Endothelial cell of umbilical vein (primary cell): ENCODE measurements around the gene RHOBTB1. TPM values are rescaled to one million over a fixed set of nuclear protein-coding genes. Genes with fewer than 3 reads are reported as not detected.

Experiments used
- BruUV-seq: library from RNA; stranded (reverse); fragments of 400-500 nt; replicated peaks from 2 replicates; lab custom pipeline; 2021; lab: Mats Ljungman, UMichigan
- CTCF ChIA-PET: fragments of 300-600, 350-600 bp; sonication (Branson Sonifier 250); formaldehyde crosslinking; loops from one replicate; lab custom pipeline; 2021; ENCODE audit warnings: antibody characterized with exemption, inconsistent platforms; lab: Charles Lee
- POLR2A ChIA-PET: fragments of 300-600, 350-600 bp; sonication (Branson Sonifier 250); formaldehyde crosslinking; loops from one replicate; lab custom pipeline; 2021; ENCODE audit warnings: antibody characterized with exemption, inconsistent platforms; lab: Charles Lee
- DNase-seq: peaks from one replicate; pipeline ENCODE4 v3.0.0-alpha.2; 2011; ENCODE audit warnings: low read depth, low spot score
- FAIRE-seq: peaks from 2 replicates; lab custom pipeline; 2011; peaks lifted over from hg19 to GRCh38; lab: Jason Lieb, UNC
- H2AFZ ChIP-seq: 2 replicates; pipeline ENCODE4 v1.6.0; 2012; ENCODE audit warnings: low read depth, low read length, control low read depth, inconsistent platforms
- H3K27ac ChIP-seq: 2 replicates; pipeline ENCODE4 v1.5.1; 2011; ENCODE audit warnings: low read depth, mild to moderate bottlenecking, control low read depth, low read length, moderate library complexity; ENCODE audit not compliant: insufficient read depth
- H3K27me3 ChIP-seq, 2 experiments: 2 replicates each; pipeline versions ENCODE4 v1.6.0 to v1.6.1; 2011; ENCODE audit warnings: low read length in 2 of 2, mixed read lengths in 1 of 2; ENCODE audit not compliant: control insufficient read depth in 2 of 2, insufficient read depth in 2 of 2
- H3K36me3 ChIP-seq, 2 experiments: 2 replicates in 1 of 2; 3 replicates in 1 of 2; pipeline ENCODE4 v1.5.1; 2011; ENCODE audit warnings: low read length in 2 of 2, mild to moderate bottlenecking in 1 of 2, moderate library complexity in 1 of 2; ENCODE audit not compliant: control insufficient read depth in 2 of 2, insufficient read depth in 2 of 2; ENCODE audit errors: extremely low read depth in 1 of 2
- H3K4me1 ChIP-seq: 3 replicates; pipeline ENCODE4 v1.5.1; 2011; ENCODE audit warnings: mild to moderate bottlenecking, low read length; ENCODE audit not compliant: control insufficient read depth, insufficient read depth; ENCODE audit errors: extremely low read depth
- H3K4me2 ChIP-seq: 2 replicates; pipeline ENCODE4 v1.6.1; 2011; ENCODE audit warnings: low read length, control low read depth, mixed read lengths; ENCODE audit not compliant: insufficient read depth
- H3K4me3 ChIP-seq, 3 experiments: fragments of 200-600 bp in 1 of 3; sonication (generic), shearing (Covaris generic) in 1 of 3; replicated peaks in 1 of 3; 2 replicates each; pipeline ENCODE4 v1.5.1; 2011 to 2016; ENCODE audit warnings: control low read depth in 3 of 3, low read length in 3 of 3, mild to moderate bottlenecking in 2 of 3, inconsistent platforms in 1 of 3, low read depth in 1 of 3, moderate library complexity in 1 of 3; ENCODE audit not compliant: insufficient read depth in 1 of 3
- H3K79me2 ChIP-seq: 2 replicates; pipeline ENCODE4 v1.6.0; 2012; ENCODE audit warnings: low read length, inconsistent platforms; ENCODE audit not compliant: control insufficient read depth, insufficient read depth
- H3K9ac ChIP-seq: replicated peaks from 2 replicates; pipeline ENCODE3; 2011; ENCODE audit warnings: low read length, control low read depth; ENCODE audit not compliant: insufficient read depth; ENCODE audit errors: extremely low read depth
- H3K9me1 ChIP-seq: replicated peaks from 3 replicates; pipeline ENCODE4 v1.6.0; 2011; ENCODE audit warnings: mild to moderate bottlenecking, low read length; ENCODE audit not compliant: control insufficient read depth, insufficient read depth; ENCODE audit errors: extremely low read depth
- H3K9me3 ChIP-seq: replicated peaks from 2 replicates; pipeline ENCODE4 v1.5.1; 2012; ENCODE audit warnings: low read length, inconsistent platforms; ENCODE audit not compliant: control insufficient read depth, insufficient read depth
- H4K20me1 ChIP-seq: replicated peaks from 2 replicates; pipeline ENCODE3; 2011; ENCODE audit warnings: mild to moderate bottlenecking, low read length; ENCODE audit not compliant: control insufficient read depth, insufficient read depth; ENCODE audit errors: extremely low read depth
- CTCF ChIP-seq, 2 donors: IDR thresholded peaks; 1 replicate in 1 of 2; 2 replicates in 1 of 2; pipeline ENCODE4 v1.5.1; 2011; ENCODE audit warnings: low read length in 2 of 2, mild to moderate bottlenecking in 2 of 2, moderate library complexity in 2 of 2, control low read depth in 1 of 2, inconsistent platforms in 1 of 2, low read depth in 1 of 2; ENCODE audit not compliant: insufficient read depth in 1 of 2; ENCODE audit errors: extremely low read depth in 1 of 2
- EZH2 ChIP-seq: IDR thresholded peaks from 2 replicates; pipeline ENCODE4 v1.6.1; 2012; ENCODE audit warnings: borderline replicate concordance, low read depth, mild to moderate bottlenecking, moderate library complexity, low read length, inconsistent platforms; ENCODE audit not compliant: severe bottlenecking
- FOS ChIP-seq: IDR thresholded peaks from 2 replicates; pipeline ENCODE4 v1.6.1; 2011; ENCODE audit warnings: mild to moderate bottlenecking, low read length, moderate library complexity, borderline replicate concordance; ENCODE audit not compliant: insufficient read depth
- GATA2 ChIP-seq: IDR thresholded peaks from 2 replicates; pipeline ENCODE4 v1.7.0; 2011; ENCODE audit warnings: low read depth, mild to moderate bottlenecking, moderate library complexity, mixed read lengths, low read length; ENCODE audit not compliant: insufficient read length, insufficient read depth
- JUN ChIP-seq: IDR thresholded peaks from 2 replicates; pipeline ENCODE4 v1.6.1; 2011; ENCODE audit warnings: borderline replicate concordance, low read depth; ENCODE audit not compliant: insufficient read length, insufficient read depth
- MYC ChIP-seq: IDR thresholded peaks from one replicate; pipeline ENCODE4 v1.6.1; 2011; ENCODE audit warnings: mild to moderate bottlenecking, low read depth, low read length
- POLR2A ChIP-seq: IDR thresholded peaks from 2 replicates; pipeline ENCODE4 v1.6.1; 2012; ENCODE audit warnings: low read depth, mild to moderate bottlenecking, control low read depth, low read length
- POLR2AphosphoS5 ChIP-seq: IDR thresholded peaks from 2 replicates; pipeline ENCODE4 v1.6.1; 2012; ENCODE audit warnings: low read depth, mild to moderate bottlenecking, control low read depth, low read length, moderate library complexity; ENCODE audit not compliant: insufficient read depth
- dilution Hi-C: fragments of 300-500 bp; cut with MboI; formaldehyde crosslinking; loops from one replicate; pipeline ENCODE4 v1.15.0; 2019; ENCODE audit warnings: low sequenced_read_pairs; ENCODE audit not compliant: extremely low pct_ligation_motif_present
- intact Hi-C: fragments of 100-400 bp; cut with micrococcal nuclease; formaldehyde crosslinking; loops from one replicate; pipeline ENCODE4 v1.10.0; 2022
- polyA plus RNA-seq, 4 experiments: library from polyadenylated mRNA; depleted of rRNA in 3 of 4; stranded (reverse) in 3 of 4; unstranded in 1 of 4; fragments of >200 nt; gene quantifications; 2 replicates each; pipeline versions ENCODE4 v1.2.1 to v1.2.3, GENCODE V29; 2011 to 2012; ENCODE audit warnings: missing spikeins in 1 of 4
- total RNA-seq: library from RNA; stranded (reverse); gene quantifications from 2 replicates; pipeline ENCODE4 v1.2.3, GENCODE V29; 2021
- TF ChIP-seq, protein P1 (sequence below): IDR thresholded peaks from 2 replicates; pipeline ENCODE4 v1.6.1; 2011; ENCODE audit not compliant: insufficient read depth, insufficient read length

Gene RHOBTB1
- total and polyA plus RNA-seq, 2 donors (not counting 3 experiments of a cell fraction or from before 2014, with no cell fraction given) = 21.2 to 31.0 TPM

DNA sequence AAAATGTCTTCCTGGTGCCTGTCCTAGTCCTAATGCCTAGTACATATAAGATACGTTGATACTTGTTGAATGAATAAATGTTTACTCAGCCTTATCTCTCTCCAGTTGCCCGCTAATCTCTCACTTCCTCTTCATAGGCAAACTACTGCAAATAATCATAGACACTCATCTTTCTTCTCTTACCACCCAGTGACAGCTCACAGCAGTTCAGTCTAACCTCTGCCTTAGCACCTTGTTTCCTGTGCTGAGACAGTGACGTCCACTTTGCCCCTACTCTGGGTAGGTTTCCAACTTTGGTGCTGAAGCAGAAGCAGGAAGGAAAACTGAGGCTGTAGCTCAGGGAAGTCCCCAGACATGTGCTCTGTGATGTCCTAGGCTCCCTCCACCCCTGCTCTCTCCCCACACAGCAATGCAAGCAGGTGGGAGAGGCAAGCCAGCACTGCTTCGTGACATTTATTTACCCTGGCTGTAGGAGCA is 45.5 kb upstream of the RHOBTB1 start:
- peaks cover 18% of the 10 kb centered on the region for H3K4me1 ChIP-seq
- dilution Hi-C loops = no loop called here
- H4K20me1 ChIP-seq = no peaks in the 10 kb centered on the region
- H3K27me3 ChIP-seq = no peaks in the 10 kb centered on the region
- FAIRE-seq = no peak
- no peaks in the 10 kb centered on the region for H3K79me2 ChIP-seq
- intact Hi-C loops = loop anchor here (5.0 kb wide), 1 partner anchor 73 kb away; no protein-coding TSS in a partner anchor
- H3K4me3 ChIP-seq = no peak overlapping the region
- H3K9ac ChIP-seq = no peak overlapping the region
- H3K9me1 ChIP-seq = no peaks in the 10 kb centered on the region
- DNase-seq = no peak
- no peaks in the 10 kb centered on the region for H3K9me3 ChIP-seq
- peak; percentile 70 for TF ChIP-seq GATA2
- TF ChIP-seq MYC = no peak
- H3K27ac ChIP-seq = no peak overlapping the region
- ChIA-PET CTCF (no interaction called here), POLR2A (no interaction called here)
- H3K4me2 ChIP-seq = no peak overlapping the region
- BruUV-seq = no TSS peak
- H3K36me3 ChIP-seq = no peaks in the 10 kb centered on the region
- peak overlapping the region; percentile 81 for H2AFZ ChIP-seq

- CTCF ChIA-PET = interaction anchor here (1.0 to 1.8 kb wide), 3 partner anchors 10 to 38 kb away, joined by 3 to 5 read pairs (median 4); no protein-coding TSS in a partner anchor
- peak; percentile 76 for DNase-seq
- FAIRE-seq = peak; percentile 35
These were observed 42.8 kb upstream of the RHOBTB1 start for GRCh38 chr10:60986791-60987190.

More at GRCh38 chr10:60986791-60987190, 42.8 kb upstream of the RHOBTB1 start:
- H3K27me3 ChIP-seq = no peaks in the 10 kb centered on the region
- H3K79me2 ChIP-seq = no peaks in the 10 kb centered on the region
- no peaks in the 10 kb centered on the region for H3K9me3 ChIP-seq
- peak overlapping the region; percentile 64 for H2AFZ ChIP-seq
- no peaks in the 10 kb centered on the region for H3K36me3 ChIP-seq
- H3K4me1 ChIP-seq = peaks cover 18% of the 10 kb centered on the region
- no peak overlapping the region for H3K4me3 ChIP-seq
- dilution Hi-C loops = no loop called here
- POLR2A ChIA-PET = no interaction called here
- H3K4me2 ChIP-seq = peak overlapping the region; percentile 17
- no TSS peak for BruUV-seq
- H3K9me1 ChIP-seq = no peaks in the 10 kb centered on the region
- no peaks in the 10 kb centered on the region for H4K20me1 ChIP-seq
- TF ChIP-seq POLR2A (no peak), JUN (no peak), EZH2 (no peak), FOS (no peak), CTCF (IDR thresholded peaks at IDR 0.05; ENCODE audit: extremely low read depth in 1 of 2, insufficient read depth in 1 of 2, low read depth in 1 of 2, low read length in 2 of 2) (no peak), POLR2AphosphoS5 (no peak), MYC (no peak), GATA2 (no peak)
- TF ChIP-seq, protein P1, sequence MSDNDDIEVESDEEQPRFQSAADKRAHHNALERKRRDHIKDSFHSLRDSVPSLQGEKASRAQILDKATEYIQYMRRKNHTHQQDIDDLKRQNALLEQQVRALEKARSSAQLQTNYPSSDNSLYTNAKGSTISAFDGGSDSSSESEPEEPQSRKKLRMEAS = no peak
- no peak overlapping the region for H3K27ac ChIP-seq
- no peak overlapping the region for H3K9ac ChIP-seq
- intact Hi-C loops = loop anchor here (5.0 kb wide), 1 partner anchor 76 kb away; no protein-coding TSS in a partner anchor
